Nephron (organoid): Measurements from ENCODE around the gene PSEN2.

Experiments used
- H3K27ac Mint-ChIP-seq, 3 experiments: 2 replicates each; pipeline ENCODE4 v1.8.0; 2020; ENCODE audit warnings: mixed read lengths in 3 of 3, mild to moderate bottlenecking in 2 of 3, moderate library complexity in 1 of 3
- H3K27me3 Mint-ChIP-seq: 2 replicates; pipeline ENCODE4 v1.8.0; 2021; ENCODE audit warnings: low read depth, mild to moderate bottlenecking, moderate library complexity, mixed read lengths
- H3K36me3 Mint-ChIP-seq: 2 replicates; pipeline ENCODE4 v1.8.0; 2020; ENCODE audit warnings: low read depth, mixed read lengths
- H3K4me1 Mint-ChIP-seq: 2 replicates; pipeline ENCODE4 v1.8.0; 2020; ENCODE audit warnings: mixed read lengths
- H3K4me3 Mint-ChIP-seq, 3 experiments: 2 replicates each; pipeline ENCODE4 v1.8.0; 2020; ENCODE audit warnings: mild to moderate bottlenecking in 3 of 3, mixed read lengths in 3 of 3, moderate library complexity in 2 of 3
- H3K9me3 Mint-ChIP-seq: 2 replicates; pipeline ENCODE4 v1.8.0; 2020; ENCODE audit warnings: mixed read lengths
- TF ChIP-seq, protein P1 (sequence below), 3 experiments: fragments of 200-600 bp; sonication (generic); IDR thresholded peaks; one replicate each; pipeline ENCODE4 v1.5.0; 2021; ENCODE audit warnings: antibody characterized with exemption in 3 of 3; ENCODE audit not compliant: unreplicated experiment in 3 of 3

PSEN2 gene

DNA sequence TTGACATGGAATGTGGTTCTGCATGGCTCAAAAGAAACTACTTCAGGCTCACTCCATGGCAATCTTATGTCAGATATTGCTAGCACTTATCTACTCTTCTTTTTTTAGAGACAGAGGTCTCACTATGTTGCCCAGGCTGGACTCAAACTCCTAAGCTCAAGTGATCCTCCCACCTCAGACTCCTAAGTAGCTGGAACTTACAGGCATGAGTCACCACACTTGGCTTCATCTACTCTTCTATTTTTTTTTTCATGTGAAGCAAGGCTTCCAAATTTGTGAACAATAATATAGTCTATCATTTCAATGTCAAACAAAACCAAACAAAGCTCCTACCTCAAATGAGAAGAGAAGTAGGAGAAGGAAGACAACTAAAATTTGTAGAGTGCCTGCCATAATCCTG, 7.5 kb upstream of the PSEN2 start:
- Mint-ChIP-seq H3K36me3 (no peaks in the 10 kb centered on the region), H3K4me3 (no peak overlapping the region), H3K9me3 (no peaks in the 10 kb centered on the region), H3K4me1 (peaks cover 4% of the 10 kb centered on the region), H3K27me3 (no peaks in the 10 kb centered on the region), H3K27ac (no peak overlapping the region)
- TF ChIP-seq, protein P1, sequence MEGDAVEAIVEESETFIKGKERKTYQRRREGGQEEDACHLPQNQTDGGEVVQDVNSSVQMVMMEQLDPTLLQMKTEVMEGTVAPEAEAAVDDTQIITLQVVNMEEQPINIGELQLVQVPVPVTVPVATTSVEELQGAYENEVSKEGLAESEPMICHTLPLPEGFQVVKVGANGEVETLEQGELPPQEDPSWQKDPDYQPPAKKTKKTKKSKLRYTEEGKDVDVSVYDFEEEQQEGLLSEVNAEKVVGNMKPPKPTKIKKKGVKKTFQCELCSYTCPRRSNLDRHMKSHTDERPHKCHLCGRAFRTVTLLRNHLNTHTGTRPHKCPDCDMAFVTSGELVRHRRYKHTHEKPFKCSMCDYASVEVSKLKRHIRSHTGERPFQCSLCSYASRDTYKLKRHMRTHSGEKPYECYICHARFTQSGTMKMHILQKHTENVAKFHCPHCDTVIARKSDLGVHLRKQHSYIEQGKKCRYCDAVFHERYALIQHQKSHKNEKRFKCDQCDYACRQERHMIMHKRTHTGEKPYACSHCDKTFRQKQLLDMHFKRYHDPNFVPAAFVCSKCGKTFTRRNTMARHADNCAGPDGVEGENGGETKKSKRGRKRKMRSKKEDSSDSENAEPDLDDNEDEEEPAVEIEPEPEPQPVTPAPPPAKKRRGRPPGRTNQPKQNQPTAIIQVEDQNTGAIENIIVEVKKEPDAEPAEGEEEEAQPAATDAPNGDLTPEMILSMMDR (IDR thresholded peaks at IDR 0.05; ENCODE audit: unreplicated experiment in 3 of 3), result no peak

DNA sequence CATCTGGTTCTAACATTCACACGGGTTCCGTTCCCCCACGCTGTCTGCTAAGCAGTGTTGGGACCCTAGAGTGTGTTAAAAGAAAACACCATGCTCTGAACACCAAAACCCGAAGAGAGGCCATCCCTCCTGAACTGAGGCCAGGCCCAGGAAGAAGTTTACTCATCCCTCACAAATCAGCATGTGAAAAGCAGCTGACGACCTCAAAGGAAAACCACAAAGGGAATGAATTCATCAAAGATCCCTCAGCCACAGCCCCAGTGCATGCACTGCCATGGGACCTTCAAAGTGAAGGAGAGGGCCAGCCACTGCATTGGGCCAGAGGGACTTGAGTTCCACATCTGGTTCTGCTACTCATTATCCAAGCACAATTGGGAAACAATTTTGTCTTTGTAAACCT, 7.0 kb upstream of the PSEN2 start:
- Mint-ChIP-seq H3K4me1 (peaks cover 4% of the 10 kb centered on the region), H3K27me3 (no peaks in the 10 kb centered on the region), H3K9me3 (no peaks in the 10 kb centered on the region), H3K4me3 (no peak overlapping the region), H3K36me3 (no peaks in the 10 kb centered on the region), H3K27ac (no peak overlapping the region)
- TF ChIP-seq, protein P1 (IDR thresholded peaks at IDR 0.05; ENCODE audit: unreplicated experiment in 3 of 3), result no peak

DNA sequence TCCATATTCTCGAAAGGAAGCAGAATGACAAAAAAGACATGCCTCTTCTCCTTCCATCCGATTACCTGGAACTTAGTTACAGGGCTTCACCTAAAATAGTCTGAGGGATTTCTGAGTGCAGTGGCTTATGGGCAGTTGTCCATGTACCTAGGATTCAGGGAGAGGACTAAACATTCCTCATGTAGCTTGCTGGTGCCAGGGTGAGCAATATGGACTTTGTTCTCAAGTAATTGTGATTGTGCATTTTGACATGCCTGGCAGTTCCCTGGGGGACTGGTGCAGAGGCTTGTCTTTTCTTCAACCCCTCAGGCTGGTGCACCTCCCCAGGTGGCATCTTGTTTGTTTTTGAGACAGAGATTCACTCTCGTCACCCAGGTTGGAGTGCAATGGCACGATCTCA, 6.1 kb upstream of the PSEN2 start:
- TF ChIP-seq, protein P1 (IDR thresholded peaks at IDR 0.05; ENCODE audit: unreplicated experiment in 3 of 3), result no peak
- H3K4me1 Mint-ChIP-seq, result peaks cover 1% of the 10 kb centered on the region
- no peaks in the 10 kb centered on the region for H3K27me3 Mint-ChIP-seq
- H3K27ac Mint-ChIP-seq, result no peak overlapping the region
- no peaks in the 10 kb centered on the region for H3K9me3 Mint-ChIP-seq
- H3K36me3 Mint-ChIP-seq, result no peaks in the 10 kb centered on the region
- no peak overlapping the region for H3K4me3 Mint-ChIP-seq

DNA sequence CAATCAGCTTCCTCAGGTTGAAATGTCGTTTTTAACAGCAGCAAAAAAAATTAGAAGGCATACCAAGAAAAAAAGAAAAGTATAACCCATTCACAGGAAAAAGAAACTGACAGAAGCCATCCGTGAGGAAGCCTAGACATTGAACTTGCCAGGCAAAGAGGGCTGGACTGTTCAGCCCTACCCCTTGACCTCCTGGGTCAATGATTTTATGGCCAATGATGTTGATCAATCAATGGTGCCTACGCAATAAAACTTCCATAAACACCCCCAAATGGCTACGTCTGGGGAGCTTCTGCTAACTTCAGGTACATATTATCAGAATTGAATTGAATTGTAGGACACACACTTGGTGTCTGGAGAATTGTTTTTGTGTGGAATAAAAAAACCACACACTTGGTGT, 4.8 kb upstream of the PSEN2 start:
- Mint-ChIP-seq H3K4me1 (no peaks in the 10 kb centered on the region), H3K36me3 (no peaks in the 10 kb centered on the region), H3K27me3 (no peaks in the 10 kb centered on the region), H3K27ac (no peak overlapping the region), H3K4me3 (no peak overlapping the region), H3K9me3 (no peaks in the 10 kb centered on the region)
- TF ChIP-seq, protein P1 (IDR thresholded peaks at IDR 0.05; ENCODE audit: unreplicated experiment in 3 of 3), result no peak

DNA sequence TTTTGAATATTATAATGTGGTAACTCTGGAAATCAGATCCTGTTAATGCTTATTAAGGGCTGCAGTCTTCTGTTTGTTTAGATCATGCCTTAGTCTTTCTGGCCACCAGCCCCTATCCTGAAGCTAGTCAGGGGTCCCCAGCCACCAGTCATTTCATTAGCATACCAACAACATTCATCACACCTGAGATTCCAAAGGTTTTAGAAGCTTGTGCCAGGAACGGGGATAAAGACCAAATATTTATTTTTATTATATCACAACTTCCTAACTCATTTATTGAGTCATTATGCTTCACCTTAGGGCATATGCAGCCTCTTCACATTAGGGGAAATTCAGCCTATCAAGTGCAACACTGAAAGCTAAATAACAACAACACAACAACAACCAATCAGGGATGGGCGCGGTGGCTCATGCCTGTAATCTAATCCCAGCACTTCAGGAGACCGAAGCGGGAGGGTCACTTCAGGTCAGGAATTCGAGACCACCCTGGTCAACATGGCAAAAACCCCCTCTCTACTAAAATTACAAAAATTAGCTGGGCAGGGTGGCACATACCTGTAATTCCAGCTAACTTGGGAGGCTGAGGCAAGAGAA, 2.9 kb upstream of the PSEN2 start:
- H3K4me3 Mint-ChIP-seq, result peak overlapping the region in 2 of 3 experiments; percentile 36 to 60
- no peaks in the 10 kb centered on the region for H3K9me3 Mint-ChIP-seq

DNA sequence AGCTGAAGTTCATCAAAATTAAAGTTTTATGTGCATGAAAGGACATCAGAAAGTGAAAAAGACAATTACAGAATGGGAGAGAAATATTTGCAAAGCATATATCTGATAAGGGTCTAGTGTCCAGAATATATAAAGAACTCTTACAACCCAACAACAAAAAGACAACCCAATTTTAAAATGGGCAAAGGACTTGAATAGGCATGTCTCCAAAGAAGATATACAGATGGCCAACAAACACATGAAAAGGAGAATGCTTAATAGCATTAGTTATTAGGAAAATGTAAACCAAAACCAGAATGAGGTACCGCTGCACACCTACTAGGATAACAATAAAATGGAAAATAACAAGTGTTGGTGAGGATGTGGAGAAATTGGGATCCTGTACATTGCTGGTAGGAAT, 1.7 kb upstream of the PSEN2 start:
- TF ChIP-seq, protein P1 (IDR thresholded peaks at IDR 0.05; ENCODE audit: unreplicated experiment in 3 of 3), result no peak
- peaks cover 9% of the 10 kb centered on the region for H3K27me3 Mint-ChIP-seq
- H3K36me3 Mint-ChIP-seq, result no peaks in the 10 kb centered on the region
- no peaks in the 10 kb centered on the region for H3K9me3 Mint-ChIP-seq
- peak overlapping the region; percentile 33 to 64 (median 50) for H3K4me3 Mint-ChIP-seq
- H3K4me1 Mint-ChIP-seq, result peaks cover 14% of the 10 kb centered on the region
- H3K27ac Mint-ChIP-seq, result no peak overlapping the region

More for the DNA sequence above, 2.9 kb upstream of the PSEN2 start:
- peaks cover 8% of the 10 kb centered on the region for H3K4me1 Mint-ChIP-seq
- no peak overlapping the region for H3K27ac Mint-ChIP-seq
- H3K36me3 Mint-ChIP-seq, result no peaks in the 10 kb centered on the region
- peaks cover 9% of the 10 kb centered on the region for H3K27me3 Mint-ChIP-seq
- TF ChIP-seq, protein P1 (IDR thresholded peaks at IDR 0.05; ENCODE audit: unreplicated experiment in 3 of 3), result no peak
